K562 (cell line): ENCODE results near the gene PGAP3. TPM values are rescaled to one million over a fixed set of nuclear protein-coding genes. Genes with fewer than 3 reads are reported as not detected.

Experiments used
- BCL6 ChIP-seq: fragments of 250-450 bp; sonication (Bioruptor Pico); IDR thresholded peaks from 2 replicates; pipeline ENCODE4 v1.4.0; 2020
- CTBP1 ChIP-seq: fragments of 450-650 bp; IDR thresholded peaks from 2 replicates; pipeline ENCODE4 v1.6.1; 2016; ENCODE audit warnings: borderline replicate concordance
- EHMT2 ChIP-seq: fragments of 450-650 bp; IDR thresholded peaks from 2 replicates; pipeline ENCODE4 v1.6.1; 2018; ENCODE audit warnings: antibody characterized with exemption
- ESRRA ChIP-seq: fragments of 450-650 bp; IDR thresholded peaks from 2 replicates; pipeline ENCODE4 v1.6.1; 2014; ENCODE audit warnings: low read depth, mild to moderate bottlenecking, moderate library complexity, borderline replicate concordance
- FIP1L1 ChIP-seq: fragments of 200-400 bp; formaldehyde crosslinking; IDR thresholded peaks from 2 replicates; pipeline ENCODE4 v1.6.1; 2018; ENCODE audit warnings: mild to moderate bottlenecking, low read depth, low read length; ENCODE audit not compliant: poor library complexity, severe bottlenecking
- FOXJ2 ChIP-seq: fragments of 200-800 bp; sonication (Bioruptor generic); IDR thresholded peaks from 2 replicates; pipeline ENCODE4 v1.6.1; 2016; ENCODE audit warnings: missing genetic modification characterization, missing compliant biosample characterization
- GTF2A2 ChIP-seq: IDR thresholded peaks from 2 replicates; pipeline ENCODE4 v1.6.1; 2016; ENCODE audit warnings: mild to moderate bottlenecking, missing genetic modification characterization, missing compliant biosample characterization
- HDAC1 ChIP-seq, 2 experiments: fragments of 450-650 bp; IDR thresholded peaks; 2 replicates each; pipeline ENCODE4 v1.6.1; 2016 to 2017; ENCODE audit warnings: inconsistent platforms in 1 of 2, mild to moderate bottlenecking in 1 of 2, moderate library complexity in 1 of 2
- HIVEP1 ChIP-seq: fragments of 250-450 bp; sonication (Bioruptor Pico); IDR thresholded peaks from 2 replicates; pipeline ENCODE4 v1.4.0; 2020; ENCODE audit warnings: mild to moderate bottlenecking
- HMG20A ChIP-seq: fragments of 450-650 bp; formaldehyde crosslinking; conservative IDR thresholded peaks from 2 replicates; pipeline ENCODE4 v1.4.0; 2020; ENCODE audit warnings: mild to moderate bottlenecking, mixed read lengths
- IRF2 ChIP-seq: sonication (generic); formaldehyde crosslinking; IDR thresholded peaks from 2 replicates; pipeline ENCODE4 v1.8.1; 2022; ENCODE audit warnings: mild to moderate bottlenecking, missing genetic modification reagents
- MAZ ChIP-seq, 2 experiments: fragments of 450-650 bp in 1 of 2; sonication (generic) in 1 of 2; formaldehyde crosslinking; IDR thresholded peaks in 1 of 2; conservative IDR thresholded peaks in 1 of 2; 2 replicates each; pipeline versions ENCODE4 v1.4.0 to v1.5.0; 2020; ENCODE audit warnings: mild to moderate bottlenecking in 1 of 2, missing genetic modification reagents in 1 of 2
- NUFIP1 ChIP-seq: fragments of 450-650 bp; IDR thresholded peaks from 2 replicates; pipeline ENCODE4 v1.6.1; 2018; ENCODE audit not compliant: partially characterized antibody
- PCBP2 ChIP-seq: fragments of 200-400 bp; formaldehyde crosslinking; IDR thresholded peaks from 2 replicates; pipeline ENCODE4 v1.6.1; 2018; ENCODE audit warnings: low read length, low read depth, mild to moderate bottlenecking, moderate library complexity; ENCODE audit not compliant: poor library complexity, severe bottlenecking
- RHOXF2B ChIP-seq: fragments of 250-450 bp; sonication (Bioruptor Pico); conservative IDR thresholded peaks from 2 replicates; pipeline ENCODE4 v1.5.1; 2021
- SMARCC2 ChIP-seq: fragments of 450-650 bp; IDR thresholded peaks from 2 replicates; pipeline ENCODE4 v1.6.1; 2017; ENCODE audit warnings: antibody characterized with exemption, moderate library complexity, mild to moderate bottlenecking, low read depth
- SREBF1 ChIP-seq: fragments of 150-350 bp; IDR thresholded peaks from 2 replicates; pipeline ENCODE4 v1.6.1; 2014; ENCODE audit warnings: antibody characterized with exemption, low read depth, low read length, borderline replicate concordance
- TARDBP ChIP-seq: fragments of 450-650 bp; IDR thresholded peaks from 2 replicates; pipeline ENCODE4 v1.6.1; 2016
- U2AF2 ChIP-seq: fragments of 200-400 bp; formaldehyde crosslinking; optimal IDR thresholded peaks from 2 replicates; pipeline ENCODE3; 2017; ENCODE audit warnings: low read depth, mild to moderate bottlenecking, low read length
- ZFP1 ChIP-seq: fragments of 450-650 bp; formaldehyde crosslinking; IDR thresholded peaks from 2 replicates; pipeline ENCODE4 v1.4.0; 2020; ENCODE audit warnings: mild to moderate bottlenecking, mixed read lengths
- ZNF174 ChIP-seq: fragments of 250-450 bp; sonication (Bioruptor Pico); IDR thresholded peaks from 2 replicates; pipeline ENCODE4 v1.4.0; 2020; ENCODE audit warnings: mild to moderate bottlenecking
- ZNF785 ChIP-seq: fragments of 250-450 bp; sonication (Bioruptor Pico); IDR thresholded peaks from 2 replicates; pipeline ENCODE4 v1.4.0; 2020; ENCODE audit warnings: mild to moderate bottlenecking
- polyA plus RNA-seq, 8 experiments: library from polyadenylated mRNA; depleted of rRNA in 4 of 8; stranded (reverse) in 5 of 8; unstranded in 3 of 8; fragments of >200 nt; fragmentation: Nextera tagmentation in 2 of 8; fragmentation: Illumina TruSeq in 1 of 8; extraction: Ambion mirVana in 2 of 8; extraction: Trizol in 1 of 8; gene quantifications; 2 replicates each; pipeline versions ENCODE4 v1.2.1 to v1.2.3, GENCODE V29; 2011 to 2014; ENCODE audit warnings: inconsistent platforms in 1 of 8, missing spikeins in 1 of 8
- total RNA-seq, 7 experiments: library from RNA; depleted of rRNA in 6 of 7; stranded (reverse); fragments of >200 nt in 6 of 7; fragmentation: Illumina TruSeq in 2 of 7; extraction: Trizol in 2 of 7; gene quantifications; 2 replicates each; pipeline versions ENCODE4 v1.2.1 to v1.2.3, GENCODE V29; 2011 to 2021; ENCODE audit warnings: low replicate concordance in 1 of 7
- TF ChIP-seq, protein P1 (sequence below): fragments of 200-800 bp; sonication (Bioruptor generic); IDR thresholded peaks from 2 replicates; pipeline ENCODE4 v1.6.1; 2016; ENCODE audit warnings: missing genetic modification characterization, missing compliant biosample characterization
- TF ChIP-seq, protein P2 (sequence below): sonication (generic); formaldehyde crosslinking; IDR thresholded peaks from 2 replicates; pipeline ENCODE4 v1.8.1; 2023; ENCODE audit warnings: mild to moderate bottlenecking, missing genetic modification reagents

Gene PGAP3
- total and polyA plus RNA-seq, 9 of the 15 experiments (the other 6 are each of a cell fraction or from before 2014, with no cell fraction given) = 0.38 to 9.4 (median 4.5) TPM

DNA sequence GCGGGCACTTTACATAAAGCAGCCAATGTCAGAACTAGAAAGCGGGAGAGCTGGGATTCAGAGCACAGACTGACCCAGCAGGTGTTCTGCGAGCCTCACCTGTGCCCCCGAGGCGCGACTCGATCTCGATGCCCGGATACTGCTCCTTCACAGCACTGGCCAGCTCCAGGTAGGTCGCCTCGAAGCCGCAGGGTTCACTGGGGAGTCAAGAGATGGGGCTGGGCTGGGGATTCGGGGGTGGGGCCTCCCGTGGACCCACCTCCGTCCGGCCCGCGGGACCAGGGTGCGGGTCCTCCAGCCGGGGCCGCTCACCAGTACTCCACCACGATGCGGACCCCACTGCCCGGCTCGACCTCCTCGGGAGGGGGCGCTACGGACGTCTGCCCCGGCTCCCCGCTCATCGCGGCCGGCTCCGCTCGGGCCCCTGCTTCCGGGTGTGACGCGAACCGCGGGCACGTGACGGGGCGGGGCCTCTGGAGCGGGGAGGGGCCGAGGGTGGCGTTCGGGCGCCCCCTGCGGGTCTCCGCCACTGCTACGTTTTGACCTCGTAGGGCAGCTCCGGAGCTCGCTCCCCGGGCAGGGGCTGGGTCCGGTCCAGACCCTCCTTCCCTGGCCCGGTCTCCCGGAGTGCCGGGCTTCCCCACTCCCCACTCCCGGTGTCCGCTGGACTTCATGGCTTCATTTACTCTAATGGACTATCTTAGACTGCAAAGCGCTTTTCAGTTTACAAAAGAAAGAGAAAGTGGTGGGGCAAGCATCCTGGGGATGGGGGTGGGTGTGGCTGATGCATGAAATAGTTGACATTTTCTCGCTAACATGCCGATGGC, 42.5 kb upstream of the PGAP3 start, which contains the start of gene MIEN1 (continued):
- no peak for TF ChIP-seq HMG20A (CRISPR knock-in tag)
- no peak for TF ChIP-seq TARDBP
- TF ChIP-seq PCBP2 = no peak
- no peak for TF ChIP-seq HIVEP1 (CRISPR knock-in tag)
- TF ChIP-seq, protein P1, sequence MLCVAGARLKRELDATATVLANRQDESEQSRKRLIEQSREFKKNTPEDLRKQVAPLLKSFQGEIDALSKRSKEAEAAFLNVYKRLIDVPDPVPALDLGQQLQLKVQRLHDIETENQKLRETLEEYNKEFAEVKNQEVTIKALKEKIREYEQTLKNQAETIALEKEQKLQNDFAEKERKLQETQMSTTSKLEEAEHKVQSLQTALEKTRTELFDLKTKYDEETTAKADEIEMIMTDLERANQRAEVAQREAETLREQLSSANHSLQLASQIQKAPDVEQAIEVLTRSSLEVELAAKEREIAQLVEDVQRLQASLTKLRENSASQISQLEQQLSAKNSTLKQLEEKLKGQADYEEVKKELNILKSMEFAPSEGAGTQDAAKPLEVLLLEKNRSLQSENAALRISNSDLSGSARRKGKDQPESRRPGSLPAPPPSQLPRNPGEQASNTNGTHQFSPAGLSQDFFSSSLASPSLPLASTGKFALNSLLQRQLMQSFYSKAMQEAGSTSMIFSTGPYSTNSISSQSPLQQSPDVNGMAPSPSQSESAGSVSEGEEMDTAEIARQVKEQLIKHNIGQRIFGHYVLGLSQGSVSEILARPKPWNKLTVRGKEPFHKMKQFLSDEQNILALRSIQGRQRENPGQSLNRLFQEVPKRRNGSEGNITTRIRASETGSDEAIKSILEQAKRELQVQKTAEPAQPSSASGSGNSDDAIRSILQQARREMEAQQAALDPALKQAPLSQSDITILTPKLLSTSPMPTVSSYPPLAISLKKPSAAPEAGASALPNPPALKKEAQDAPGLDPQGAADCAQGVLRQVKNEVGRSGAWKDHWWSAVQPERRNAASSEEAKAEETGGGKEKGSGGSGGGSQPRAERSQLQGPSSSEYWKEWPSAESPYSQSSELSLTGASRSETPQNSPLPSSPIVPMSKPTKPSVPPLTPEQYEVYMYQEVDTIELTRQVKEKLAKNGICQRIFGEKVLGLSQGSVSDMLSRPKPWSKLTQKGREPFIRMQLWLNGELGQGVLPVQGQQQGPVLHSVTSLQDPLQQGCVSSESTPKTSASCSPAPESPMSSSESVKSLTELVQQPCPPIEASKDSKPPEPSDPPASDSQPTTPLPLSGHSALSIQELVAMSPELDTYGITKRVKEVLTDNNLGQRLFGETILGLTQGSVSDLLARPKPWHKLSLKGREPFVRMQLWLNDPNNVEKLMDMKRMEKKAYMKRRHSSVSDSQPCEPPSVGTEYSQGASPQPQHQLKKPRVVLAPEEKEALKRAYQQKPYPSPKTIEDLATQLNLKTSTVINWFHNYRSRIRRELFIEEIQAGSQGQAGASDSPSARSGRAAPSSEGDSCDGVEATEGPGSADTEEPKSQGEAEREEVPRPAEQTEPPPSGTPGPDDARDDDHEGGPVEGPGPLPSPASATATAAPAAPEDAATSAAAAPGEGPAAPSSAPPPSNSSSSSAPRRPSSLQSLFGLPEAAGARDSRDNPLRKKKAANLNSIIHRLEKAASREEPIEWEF = no peak
- peak; percentile 75; the same call in 1 of the 2 replicates for TF ChIP-seq ESRRA
- no peak for TF ChIP-seq ZFP1 (CRISPR knock-in tag)
- TF ChIP-seq RHOXF2B = no peak
- TF ChIP-seq, protein P2, sequence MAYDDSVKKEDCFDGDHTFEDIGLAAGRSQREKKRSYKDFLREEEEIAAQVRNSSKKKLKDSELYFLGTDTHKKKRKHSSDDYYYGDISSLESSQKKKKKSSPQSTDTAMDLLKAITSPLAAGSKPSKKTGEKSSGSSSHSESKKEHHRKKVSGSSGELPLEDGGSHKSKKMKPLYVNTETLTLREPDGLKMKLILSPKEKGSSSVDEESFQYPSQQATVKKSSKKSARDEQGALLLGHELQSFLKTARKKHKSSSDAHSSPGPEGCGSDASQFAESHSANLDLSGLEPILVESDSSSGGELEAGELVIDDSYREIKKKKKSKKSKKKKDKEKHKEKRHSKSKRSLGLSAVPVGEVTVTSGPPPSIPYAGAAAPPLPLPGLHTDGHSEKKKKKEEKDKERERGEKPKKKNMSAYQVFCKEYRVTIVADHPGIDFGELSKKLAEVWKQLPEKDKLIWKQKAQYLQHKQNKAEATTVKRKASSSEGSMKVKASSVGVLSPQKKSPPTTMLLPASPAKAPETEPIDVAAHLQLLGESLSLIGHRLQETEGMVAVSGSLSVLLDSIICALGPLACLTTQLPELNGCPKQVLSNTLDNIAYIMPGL (CRISPR knock-in tag) = peak; percentile 76; the same call in 1 of the 2 replicates
- TF ChIP-seq SMARCC2 = no peak
- no peak for TF ChIP-seq EHMT2
- TF ChIP-seq GTF2A2 (tag) = no peak
- peak; percentile 87 for TF ChIP-seq CTBP1
- peak in 1 of 2 experiments; percentile 79; a peak in 1 of 4 replicates for TF ChIP-seq HDAC1 (IDR thresholded peaks at IDR 0.05)
- TF ChIP-seq BCL6 = no peak
- no peak for TF ChIP-seq IRF2 (CRISPR knock-in tag)
- peak; percentile 85 to 96 for TF ChIP-seq MAZ (CRISPR knock-in tag; conservative IDR thresholded peaks at IDR 0.05 in 1 of 2, IDR thresholded peaks at IDR 0.05 in 1 of 2)
- TF ChIP-seq ZNF174 (CRISPR knock-in tag) = no peak
- TF ChIP-seq FIP1L1 = peak; percentile 58
- TF ChIP-seq ZNF785 (CRISPR knock-in tag) = no peak
- no peak for TF ChIP-seq FOXJ2
- no peak for TF ChIP-seq SREBF1
- TF ChIP-seq NUFIP1 = no peak
- no peak for TF ChIP-seq U2AF2
